HG02588 (cell line): ENCODE data around the gene PRR11.
"Not testable (repeated sequence)": the region's sequence is repeated elsewhere in the genome, so short reads cannot be mapped to it uniquely, and the experiment has no call there.

Source experiments
- ATAC-seq: cut with Tn5 transposase; IDR thresholded peaks from one replicate; pipeline ENCODE4 v1.9.1; 2021; ENCODE audit warnings: mild to moderate bottlenecking, moderate library complexity; ENCODE audit not compliant: unreplicated experiment

Gene PRR11

GRCh38 chr17:59155439-59156177 lies at the start of gene PRR11:
TSS of gene PRR11 (plus strand) at chr17:59155746. CDS start at chr17:59169753, 14,007 bp downstream.
- ATAC-seq: peak; percentile 86

DNA sequence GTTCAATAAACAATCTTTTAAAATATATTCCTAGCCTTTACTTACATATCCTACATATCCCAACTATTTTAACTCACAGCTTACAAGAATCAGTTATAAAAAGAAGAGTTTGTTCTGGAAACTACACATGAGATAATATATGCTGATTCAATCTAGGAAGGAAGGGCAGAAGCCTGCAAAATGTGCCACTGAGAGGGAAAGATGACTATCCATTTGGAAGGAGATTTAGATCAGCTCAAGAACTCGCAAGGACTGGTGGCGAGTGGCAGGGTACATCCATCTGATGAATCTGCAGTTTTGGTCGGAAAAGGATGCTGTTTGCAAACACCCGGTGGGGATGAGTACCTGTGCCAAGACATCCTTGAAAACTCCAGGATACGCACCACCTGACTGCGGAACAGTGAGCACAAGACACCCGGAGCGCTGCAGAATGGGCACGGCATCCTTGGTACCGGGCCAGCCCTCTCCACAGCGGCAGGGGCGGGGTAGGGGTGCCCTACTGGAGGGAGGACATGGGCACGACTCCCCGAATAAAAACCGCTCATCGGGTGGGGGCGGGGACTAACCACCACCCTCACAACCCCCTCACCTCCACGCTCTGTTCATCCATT lies 49.6 kb upstream of the PRR11 start:
- ATAC-seq: peak; percentile 14

GRCh38 chr17:59106463-59107305 lies 48.9 kb upstream of the PRR11 start, which contains the start of gene TRIM37:
TSS of gene TRIM37 (minus strand) at chr17:59106880. CDS start at chr17:59106461, 419 bp downstream.
- peak; percentile 94 for ATAC-seq

DNA sequence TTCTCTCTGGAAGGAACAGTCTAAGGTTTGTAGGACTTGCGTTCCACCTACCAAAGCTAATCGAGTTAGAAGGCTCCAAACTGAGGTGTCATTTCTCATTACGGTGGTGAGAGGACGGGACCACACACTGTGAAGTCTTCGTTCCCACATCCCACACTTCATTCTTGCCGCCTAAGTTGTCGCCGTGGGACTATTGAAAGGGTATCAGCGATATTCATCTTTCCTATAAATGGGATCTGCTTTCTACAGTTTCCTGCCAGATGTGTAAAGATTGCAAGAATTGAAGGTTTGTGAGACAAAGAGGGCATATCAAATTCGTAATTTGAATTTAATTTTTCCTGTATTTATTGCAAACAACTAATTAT lies 48.3 kb upstream of the PRR11 start:
- ATAC-seq: no peak

GRCh38 chr17:59108400-59109102 lies 47.0 kb upstream of the PRR11 start:
- no peak for ATAC-seq

GRCh38 chr17:59110973-59111372 lies 44.6 kb upstream of the PRR11 start:
- ATAC-seq: no peak

GRCh38 chr17:59111539-59111938 lies 44.0 kb upstream of the PRR11 start:
- no peak for ATAC-seq

DNA sequence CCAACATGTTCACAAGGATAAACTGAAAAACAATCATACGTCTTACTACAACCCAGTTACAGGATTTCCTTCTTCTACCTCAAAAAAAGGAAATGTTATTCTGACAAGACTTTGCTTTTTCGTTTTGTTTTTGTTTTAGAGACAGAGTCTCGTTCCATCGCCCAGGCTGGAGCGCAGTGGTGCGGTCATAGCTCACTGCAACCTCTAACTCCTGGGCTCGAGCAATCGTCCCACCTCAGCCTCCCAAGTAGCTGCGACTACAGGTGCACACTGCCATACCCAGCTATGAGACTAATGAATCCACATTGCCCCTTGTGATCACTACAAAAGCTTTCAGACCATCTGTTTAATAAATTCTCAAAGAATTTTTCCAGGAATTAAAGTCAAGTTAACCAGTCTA lies 40.1 kb upstream of the PRR11 start:
- ATAC-seq: no peak

DNA sequence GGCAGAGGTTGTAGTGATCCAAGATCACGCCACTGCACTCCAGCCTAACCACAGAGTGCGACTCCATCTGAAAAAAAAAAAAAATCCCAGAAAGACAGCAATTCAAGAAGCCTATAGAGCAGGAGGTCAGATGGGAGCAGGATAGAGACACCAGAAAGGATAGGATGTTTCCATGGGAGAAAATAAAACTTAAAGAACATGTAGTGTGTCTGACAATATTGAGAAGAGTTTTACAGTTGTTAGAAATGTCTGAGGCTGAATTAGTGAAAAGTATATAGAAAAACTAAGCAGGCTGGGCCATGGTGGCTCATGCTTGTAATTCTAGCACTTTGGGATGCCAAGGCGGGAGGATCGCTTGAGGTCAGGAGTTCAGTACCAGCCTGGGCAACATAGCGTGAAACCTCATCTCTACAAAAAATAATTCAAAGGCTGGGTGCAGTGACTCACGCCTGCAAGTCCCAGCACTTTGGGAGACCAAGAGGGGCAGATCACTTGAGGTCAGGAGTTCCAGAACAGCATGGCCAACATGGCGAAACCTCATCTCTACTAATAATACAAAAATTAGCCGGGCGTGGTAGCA lies 33.6 kb upstream of the PRR11 start:
- no peak for ATAC-seq

DNA sequence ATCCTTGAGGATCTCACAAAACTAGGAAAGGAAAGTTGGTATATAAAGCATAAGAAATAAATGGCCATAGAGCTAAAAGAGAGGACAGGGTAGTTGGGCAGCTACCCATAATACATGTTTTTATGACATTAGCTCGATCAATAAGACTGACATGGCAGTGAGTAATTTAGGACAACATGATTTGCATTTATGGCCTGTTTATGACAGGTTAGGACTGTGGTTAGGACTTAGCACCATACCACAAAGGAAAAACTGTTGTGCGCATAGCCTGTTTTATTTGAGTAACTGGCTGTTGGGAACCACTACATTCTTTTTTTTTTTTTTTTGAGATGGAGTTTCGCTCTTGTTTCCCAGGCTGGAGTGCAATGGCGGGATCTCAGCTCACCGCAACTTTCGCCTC lies 30.9 kb upstream of the PRR11 start:
- no peak for ATAC-seq

- no peak for ATAC-seq
These were observed 28.6 kb upstream of the PRR11 start for GRCh38 chr17:59126809-59127417.

DNA sequence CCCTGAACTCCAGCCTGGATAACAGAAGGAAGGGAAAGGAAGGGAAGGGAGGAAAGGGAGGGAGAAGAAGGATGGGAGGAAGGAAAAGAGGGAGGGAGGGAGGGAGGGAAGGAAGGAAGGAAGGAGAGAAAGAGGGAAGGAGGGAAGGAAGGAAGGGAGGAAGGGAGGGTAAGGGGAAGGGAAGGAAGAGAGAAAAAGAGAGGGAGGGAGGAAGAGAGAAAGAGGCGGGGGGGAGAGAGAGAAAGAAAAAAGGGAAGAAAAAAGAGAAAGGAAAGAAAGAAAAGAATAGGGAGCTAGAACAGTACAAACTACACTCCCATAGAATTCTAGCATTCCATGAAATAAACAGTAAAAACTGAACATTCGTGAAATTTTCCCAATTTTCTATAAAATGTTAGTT lies 25.7 kb upstream of the PRR11 start:
- no peak for ATAC-seq

GRCh38 chr17:59131131-59131530 lies 24.4 kb upstream of the PRR11 start:
- no peak for ATAC-seq

DNA sequence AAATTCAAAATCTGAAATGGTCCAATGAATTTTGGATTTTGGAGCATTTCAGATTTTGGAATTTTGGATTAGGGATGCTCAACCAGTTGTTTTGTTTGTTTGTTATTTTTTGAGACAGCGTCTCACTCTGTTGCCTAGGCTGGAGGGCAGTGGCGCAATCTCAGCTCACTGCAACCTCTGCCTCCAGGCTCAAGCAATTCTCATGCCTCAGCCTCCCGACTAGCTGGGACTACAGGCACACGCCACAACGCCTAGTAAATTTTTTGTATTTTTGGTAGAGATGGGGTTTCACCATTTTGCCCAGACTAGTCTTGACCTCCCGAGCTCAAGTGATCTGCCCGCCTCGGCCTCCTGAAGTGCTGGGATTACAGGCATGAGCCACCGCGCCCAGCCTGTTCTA lies 17.2 kb upstream of the PRR11 start:
- ATAC-seq: not testable (repeated sequence)

GRCh38 chr17:59139939-59140338 lies 15.6 kb upstream of the PRR11 start:
- ATAC-seq: no peak

GRCh38 chr17:59141860-59142259 lies 13.7 kb upstream of the PRR11 start:
- no peak for ATAC-seq

- ATAC-seq: no peak
These were observed 9.9 kb upstream of the PRR11 start for GRCh38 chr17:59145571-59146096.

DNA sequence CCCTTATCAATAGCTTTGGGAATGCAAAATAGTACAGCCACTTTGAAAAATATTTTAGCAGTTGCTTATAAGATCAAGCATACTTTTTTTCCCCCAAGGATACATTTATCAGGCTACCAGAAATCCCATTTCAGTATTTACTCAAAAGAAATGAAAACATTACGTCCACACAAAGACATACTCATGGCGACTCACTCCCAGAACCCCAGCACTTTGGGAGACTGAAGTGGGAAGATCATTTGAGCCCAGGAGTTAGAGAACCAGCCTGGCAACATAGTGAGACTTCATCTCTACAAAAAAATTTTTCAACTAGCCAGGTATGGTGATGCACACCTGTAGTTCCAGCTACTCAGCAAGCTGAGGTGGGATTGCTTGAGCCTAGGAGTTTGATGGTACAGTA lies 6.5 kb upstream of the PRR11 start:
- ATAC-seq: no peak

- ATAC-seq: no peak
These were observed 5.6 kb upstream of the PRR11 start for GRCh38 chr17:59149841-59150511.

- ATAC-seq: no peak
These were observed 4.5 kb upstream of the PRR11 start for GRCh38 chr17:59151006-59151405.
